IPS DF 6.9 (cell line): Measurements from ENCODE around the gene TMED8.
"Not testable (repeated sequence)": the region's sequence is repeated elsewhere in the genome, so short reads cannot be mapped to it uniquely, and the experiment has no call there.

Experiments used
- DNase-seq: peaks from one replicate; pipeline ENCODE4 v3.0.0-alpha.2; 2013; ENCODE audit warnings: low read depth, low spot score
- H3K27ac ChIP-seq: one replicate; pipeline ENCODE4 v1.5.1; 2013; ENCODE audit warnings: low read length, control low read depth
- H3K27me3 ChIP-seq: 2 replicates; pipeline ENCODE4 v1.6.1; 2013; ENCODE audit warnings: mild to moderate bottlenecking, low read length; ENCODE audit not compliant: control insufficient read depth, insufficient read depth
- H3K36me3 ChIP-seq: 2 replicates; pipeline ENCODE4 v1.6.1; 2013; ENCODE audit warnings: low read length; ENCODE audit not compliant: control insufficient read depth, insufficient read depth
- H3K4me1 ChIP-seq: 2 replicates; pipeline ENCODE4 v1.6.1; 2013; ENCODE audit warnings: low read length; ENCODE audit not compliant: control insufficient read depth, insufficient read depth
- H3K4me3 ChIP-seq: 2 replicates; pipeline ENCODE4 v1.5.1; 2013; ENCODE audit warnings: mild to moderate bottlenecking, low read length
- H3K9me3 ChIP-seq: 2 replicates; pipeline ENCODE4 v1.6.1; 2013; ENCODE audit warnings: low read length, inconsistent platforms; ENCODE audit not compliant: control insufficient read depth, insufficient read depth
- WGBS: extraction: QIAGEN DNeasy Blood & Tissue Kit; methylation state at CpG from one replicate; pipeline ENCODE4 v1.1.7; 2013; ENCODE audit warnings: mixed read lengths, missing lambda C conversion rate; ENCODE audit not compliant: insufficient read length, insufficient coverage; 5-methylcytosine and 5-hydroxymethylcytosine counted together

Gene TMED8

DNA sequence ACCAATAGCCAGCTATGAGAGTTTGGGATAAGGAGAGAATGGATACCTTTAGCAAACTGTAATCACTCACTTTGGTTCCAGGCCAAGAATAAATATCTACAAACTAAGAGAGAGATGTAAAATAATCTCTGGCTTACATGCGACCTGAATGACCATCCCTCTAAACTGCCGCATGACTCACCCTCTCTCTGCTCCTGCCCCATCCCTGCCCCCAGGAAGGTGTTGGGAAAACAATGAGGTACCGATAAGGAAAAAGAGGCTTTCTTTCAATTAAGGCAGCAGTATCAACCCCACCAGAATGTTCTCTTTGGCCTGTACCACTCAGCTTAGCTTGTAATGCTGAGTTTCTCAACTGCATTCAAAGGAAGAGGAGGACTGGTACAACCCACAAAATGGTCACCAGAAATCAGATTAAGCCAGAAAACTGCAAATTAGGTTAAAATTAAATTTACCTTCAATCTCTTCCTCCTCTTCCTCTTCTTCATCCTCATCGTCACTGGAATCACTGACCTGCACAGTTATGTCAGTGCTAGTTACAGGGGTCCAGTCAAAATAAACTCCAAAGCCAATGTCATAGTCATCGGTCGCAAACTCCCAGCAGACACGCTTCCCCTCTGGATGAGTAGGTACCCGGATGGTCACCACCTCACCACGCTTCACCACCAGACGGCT lies 34.0 kb downstream of the TMED8 start:
- DNase-seq: no peak
- H3K27me3 ChIP-seq: no peaks in the 10 kb centered on the region
- WGBS: no CpG with 5 or more reads among the region's 10 CpGs
- no peaks in the 10 kb centered on the region for H3K9me3 ChIP-seq
- H3K4me1 ChIP-seq: peaks cover 7% of the 10 kb centered on the region; the same call in 1 of the 2 replicates
- no peak overlapping the region for H3K27ac ChIP-seq
- no peaks in the 10 kb centered on the region for H3K36me3 ChIP-seq
- no peak overlapping the region for H3K4me3 ChIP-seq

DNA sequence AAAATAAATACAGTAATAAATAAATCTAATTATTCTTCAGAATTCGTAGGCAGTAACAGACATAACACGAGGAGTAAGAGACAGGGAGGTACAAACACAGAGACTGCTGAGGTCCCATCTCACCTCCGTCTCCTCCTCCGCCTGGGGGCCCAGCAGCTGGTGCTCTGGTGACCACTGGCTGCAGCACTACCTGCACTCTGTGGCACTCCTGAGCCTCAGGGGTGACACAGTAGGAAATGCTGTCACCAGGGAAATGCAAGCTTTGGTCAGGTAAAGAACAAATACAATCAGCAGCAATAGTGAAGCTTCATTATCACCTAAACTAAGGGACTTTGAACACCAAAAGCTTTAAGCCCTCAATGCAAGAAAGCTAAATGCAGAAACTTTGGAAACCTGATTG lies 36.5 kb downstream of the TMED8 start:
- no peak for DNase-seq
- no peaks in the 10 kb centered on the region for H3K27me3 ChIP-seq
- H3K4me3 ChIP-seq: no peak overlapping the region
- H3K4me1 ChIP-seq: peaks cover 9% of the 10 kb centered on the region; the same call in 1 of the 2 replicates
- H3K36me3 ChIP-seq: no peaks in the 10 kb centered on the region
- H3K27ac ChIP-seq: no peak overlapping the region
- H3K9me3 ChIP-seq: no peaks in the 10 kb centered on the region
- no CpG with 5 or more reads among the region's 4 CpGs for WGBS

DNA sequence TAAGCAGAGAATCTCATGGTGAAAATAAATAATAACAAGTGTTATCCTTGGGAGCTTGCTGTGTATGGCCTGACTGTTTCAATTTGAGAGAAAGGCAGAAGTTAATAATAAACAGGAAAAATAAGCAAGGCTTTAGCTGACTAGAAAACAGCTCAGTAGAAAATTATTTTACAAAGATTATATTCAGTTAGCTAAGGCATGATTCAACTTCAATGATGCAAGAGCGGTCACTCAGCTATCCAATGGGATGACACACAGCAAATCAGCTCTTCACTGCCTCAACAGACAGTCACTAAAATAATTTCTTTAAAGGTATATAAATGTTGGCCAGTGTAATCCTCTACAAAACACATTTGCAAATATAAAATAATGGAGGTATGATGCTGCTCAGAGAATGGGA lies 37.5 kb downstream of the TMED8 start:
- no CpG with 5 or more reads among the region's 1 CpG for WGBS
- H3K4me1 ChIP-seq: peaks cover 9% of the 10 kb centered on the region; the same call in 1 of the 2 replicates
- H3K9me3 ChIP-seq: no peaks in the 10 kb centered on the region
- H3K27ac ChIP-seq: no peak overlapping the region
- no peak for DNase-seq
- no peak overlapping the region for H3K4me3 ChIP-seq
- H3K27me3 ChIP-seq: no peaks in the 10 kb centered on the region
- H3K36me3 ChIP-seq: no peaks in the 10 kb centered on the region

GRCh38 chr14:77338302-77338701 lies 38.6 kb downstream of the TMED8 start:
- Histone ChIP-seq H3K4me3 (no peak overlapping the region), H3K27ac (no peak overlapping the region), H3K36me3 (no peaks in the 10 kb centered on the region), H3K27me3 (no peaks in the 10 kb centered on the region), H3K9me3 (no peaks in the 10 kb centered on the region), H3K4me1 (peaks cover 6% of the 10 kb centered on the region; the same call in 1 of the 2 replicates)
- DNase-seq: no peak
- no CpG with 5 or more reads among the region's 2 CpGs for WGBS

DNA sequence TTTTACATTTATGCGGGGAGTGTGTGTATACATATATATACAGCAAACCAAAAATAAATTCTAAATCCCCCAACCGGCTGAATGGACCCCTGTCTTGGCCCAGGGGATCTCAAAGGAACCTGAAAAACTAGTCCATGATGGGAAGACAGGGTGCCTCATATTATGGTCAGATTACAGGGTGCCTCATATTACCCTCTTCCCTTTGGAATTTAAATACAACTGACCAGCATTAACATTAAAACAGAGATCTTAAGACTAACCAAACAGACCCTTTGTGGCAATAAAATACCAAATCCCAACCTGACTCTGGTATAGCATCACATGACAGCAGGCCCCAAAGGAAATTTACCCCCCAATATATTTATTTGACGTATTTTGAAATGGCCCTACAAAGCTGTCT lies 39.0 kb downstream of the TMED8 start:
- no CpG with 5 or more reads among the region's 3 CpGs for WGBS
- Histone ChIP-seq H3K27ac (no peak overlapping the region), H3K36me3 (no peaks in the 10 kb centered on the region), H3K9me3 (no peaks in the 10 kb centered on the region), H3K27me3 (no peaks in the 10 kb centered on the region), H3K4me1 (peaks cover 6% of the 10 kb centered on the region; the same call in 1 of the 2 replicates), H3K4me3 (no peak overlapping the region)
- DNase-seq: no peak

GRCh38 chr14:77337255-77337654 lies 39.6 kb downstream of the TMED8 start:
- no CpG with 5 or more reads among the region's 9 CpGs for WGBS
- H3K4me1 ChIP-seq: not testable (repeated sequence)

DNA sequence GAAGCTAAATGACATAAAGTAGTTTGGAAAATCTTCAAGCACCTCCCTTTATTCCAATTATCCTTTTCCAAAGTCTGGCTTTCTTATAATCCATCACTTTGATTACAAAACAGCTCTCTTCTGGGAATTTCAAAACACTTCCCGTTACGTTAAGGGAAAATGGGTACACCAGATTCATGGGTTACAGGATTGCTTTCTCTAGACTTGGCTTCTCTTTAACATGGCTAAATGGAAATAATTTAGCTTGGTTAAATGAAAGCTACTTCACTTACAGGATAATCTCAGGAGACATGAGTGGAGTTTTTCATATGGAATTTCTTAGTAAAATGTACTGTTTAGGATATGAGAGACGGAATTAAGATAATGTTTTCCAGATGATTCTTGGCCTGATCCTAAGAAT lies 41.3 kb downstream of the TMED8 start:
- Histone ChIP-seq H3K4me3 (no peak overlapping the region), H3K9me3 (no peaks in the 10 kb centered on the region), H3K36me3 (no peaks in the 10 kb centered on the region), H3K27ac (no peak overlapping the region), H3K27me3 (no peaks in the 10 kb centered on the region), H3K4me1 (peaks cover 6% of the 10 kb centered on the region; the same call in 1 of the 2 replicates)
- whole genome bisulfite sequencing: no CpG with 5 or more reads among the region's 3 CpGs
- no peak for DNase-seq

More at GRCh38 chr14:77337255-77337654, 39.6 kb downstream of the TMED8 start:
- H3K27ac ChIP-seq, H3K4me3 ChIP-seq, H3K9me3 ChIP-seq, DNase-seq, H3K36me3 ChIP-seq, H3K27me3 ChIP-seq: not testable (repeated sequence)

DNA sequence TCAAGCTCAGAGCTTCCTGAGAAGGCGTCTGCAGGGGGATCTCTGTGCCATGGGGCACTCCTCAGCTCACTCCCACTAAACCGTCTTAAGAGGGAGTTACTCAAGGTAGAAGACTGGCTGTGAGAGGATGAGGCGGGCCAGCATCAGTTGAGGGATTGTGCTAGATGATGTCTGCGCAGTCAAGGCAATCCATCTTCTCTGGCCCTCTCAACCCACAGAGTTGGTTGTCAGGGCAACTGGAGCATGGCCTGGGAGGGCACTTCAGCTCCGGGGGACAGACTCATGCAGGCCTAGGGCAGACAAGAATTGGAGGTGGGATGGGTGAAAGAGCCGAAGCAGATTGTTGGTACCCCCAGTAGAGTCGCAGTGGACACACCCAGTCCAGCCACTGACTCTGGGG lies 47.0 kb downstream of the TMED8 start:
- no peaks in the 10 kb centered on the region for H3K27me3 ChIP-seq
- DNase-seq: no peak
- WGBS: no CpG with 5 or more reads among the region's 7 CpGs
- H3K9me3 ChIP-seq: no peaks in the 10 kb centered on the region
- no peak overlapping the region for H3K27ac ChIP-seq
- no peaks in the 10 kb centered on the region for H3K36me3 ChIP-seq
- H3K4me3 ChIP-seq: no peak overlapping the region
- H3K4me1 ChIP-seq: no peaks in the 10 kb centered on the region

- Histone ChIP-seq H3K36me3 (no peaks in the 10 kb centered on the region), H3K4me3 (no peak overlapping the region), H3K27ac (no peak overlapping the region), H3K27me3 (no peaks in the 10 kb centered on the region), H3K9me3 (no peaks in the 10 kb centered on the region), H3K4me1 (no peaks in the 10 kb centered on the region)
- no peak for DNase-seq
- no CpG with 5 or more reads among the region's 1 CpG for WGBS
These were observed 49.8 kb downstream of the TMED8 start for GRCh38 chr14:77327111-77327510.

- Histone ChIP-seq H3K27ac (no peak overlapping the region), H3K4me1 (no peaks in the 10 kb centered on the region), H3K9me3 (no peaks in the 10 kb centered on the region), H3K27me3 (no peaks in the 10 kb centered on the region), H3K36me3 (no peaks in the 10 kb centered on the region), H3K4me3 (no peak overlapping the region)
- no CpG with 5 or more reads among the region's 3 CpGs for WGBS
- DNase-seq: no peak
These were observed 51.2 kb downstream of the TMED8 start for GRCh38 chr14:77325746-77326094.
